Parathyroid adenoma (tissue), 2 donors: ENCODE results near the gene RNF126.

Experiments used
- H2AFZ ChIP-seq: fragments of 300-600 bp; sonication (generic); one replicate; pipeline ENCODE4 v1.7.0; 2017; ENCODE audit warnings: antibody characterized with exemption, mild to moderate bottlenecking
- H3K27ac ChIP-seq: fragments of 300-600 bp; sonication (generic); one replicate; pipeline ENCODE4 v1.7.0; 2017
- H3K27me3 ChIP-seq: fragments of 300-600 bp; sonication (generic); one replicate; pipeline ENCODE4 v1.7.0; 2017; ENCODE audit warnings: low read length; ENCODE audit not compliant: control insufficient read depth, insufficient read depth
- H3K36me3 ChIP-seq: fragments of 300-600 bp; sonication (generic); one replicate; pipeline ENCODE4 v1.7.0; 2017; ENCODE audit warnings: low read length; ENCODE audit not compliant: control insufficient read depth, insufficient read depth
- H3K4me1 ChIP-seq: fragments of 300-600 bp; sonication (generic); one replicate; pipeline ENCODE4 v1.7.0; 2017; ENCODE audit warnings: control low read depth
- H3K4me2 ChIP-seq: fragments of 300-600 bp; sonication (generic); one replicate; pipeline ENCODE4 v1.7.0; 2017; ENCODE audit warnings: low read length
- H3K4me3 ChIP-seq: fragments of 300-600 bp; sonication (generic); one replicate; pipeline ENCODE4 v1.7.0; 2017; ENCODE audit warnings: low read depth, low read length
- H3K79me2 ChIP-seq: fragments of 300-600 bp; sonication (generic); one replicate; pipeline ENCODE4 v1.7.0; 2017; ENCODE audit warnings: control low read depth
- H3K9ac ChIP-seq: fragments of 300-600 bp; sonication (generic); one replicate; pipeline ENCODE4 v1.7.0; 2017; ENCODE audit warnings: mild to moderate bottlenecking
- H3K9me3 ChIP-seq: fragments of 300-600 bp; sonication (generic); one replicate; pipeline ENCODE4 v1.7.0; 2017; ENCODE audit warnings: low read length; ENCODE audit not compliant: control insufficient read depth
- CTCF ChIP-seq: fragments of 300-600 bp; sonication (generic); IDR thresholded peaks from one replicate; pipeline ENCODE4 v1.7.0; 2017; ENCODE audit warnings: antibody characterized with exemption, mild to moderate bottlenecking
- donor health status: primary hyperparathyroidism.

RNF126 gene

GRCh38 chr19:640161-640558 is 22.9 kb downstream of the RNF126 start:
- Histone ChIP-seq H2AFZ (no peak overlapping the region), H3K9me3 (no peaks in the 10 kb centered on the region), H3K4me3 (no peak overlapping the region), H3K9ac (no peak overlapping the region), H3K36me3 (no peaks in the 10 kb centered on the region), H3K4me2 (peak overlapping the region; percentile 35), H3K27me3 (no peaks in the 10 kb centered on the region), H3K79me2 (no peaks in the 10 kb centered on the region), H3K27ac (no peak overlapping the region), H3K4me1 (no peaks in the 10 kb centered on the region)
- TF ChIP-seq CTCF, result no peak

- no peaks in the 10 kb centered on the region for H3K27me3 ChIP-seq
- peak within 1 kb of the TSS; percentile 63 for H3K4me2 ChIP-seq
- no peaks in the 10 kb centered on the region for H3K36me3 ChIP-seq
- peak within 1 kb of the TSS; percentile 37 for H3K4me3 ChIP-seq
- H3K9ac ChIP-seq, result no peak within 1 kb of the TSS
- H3K9me3 ChIP-seq, result no peaks in the 10 kb centered on the region
- TF ChIP-seq CTCF, result no peak
- peaks cover under 1% of the 10 kb centered on the region for H3K4me1 ChIP-seq
- no peaks in the 10 kb centered on the region for H3K79me2 ChIP-seq
- no peak within 1 kb of the TSS for H2AFZ ChIP-seq
- H3K27ac ChIP-seq, result no peak within 1 kb of the TSS
Observed at GRCh38 chr19:639253-640160, 23.5 kb downstream of the RNF126 start, which contains the start of gene FGF22. Gene FGF22, plus strand, starts transcription at chr19:639879. Its CDS starts 47 bp downstream, at chr19:639926.

- Histone ChIP-seq H3K36me3 (no peaks in the 10 kb centered on the region), H3K4me1 (peaks cover 7% of the 10 kb centered on the region), H3K9me3 (no peaks in the 10 kb centered on the region), H3K4me3 (peak overlapping the region; percentile 37), H3K9ac (no peak overlapping the region), H3K4me2 (peak overlapping the region; percentile 63), H3K27me3 (no peaks in the 10 kb centered on the region), H2AFZ (no peak overlapping the region), H3K27ac (no peak overlapping the region), H3K79me2 (peaks cover 2% of the 10 kb centered on the region)
- TF ChIP-seq CTCF, result no peak
Observed at GRCh38 chr19:638906-639252, 24.1 kb downstream of the RNF126 start.

- Histone ChIP-seq H3K36me3 (no peaks in the 10 kb centered on the region), H3K9ac (no peak overlapping the region), H3K4me3 (no peak overlapping the region), H2AFZ (no peak overlapping the region), H3K79me2 (peaks cover 15% of the 10 kb centered on the region), H3K27ac (no peak overlapping the region), H3K4me2 (no peak overlapping the region), H3K9me3 (no peaks in the 10 kb centered on the region), H3K4me1 (peaks cover 8% of the 10 kb centered on the region), H3K27me3 (no peaks in the 10 kb centered on the region)
- no peak for TF ChIP-seq CTCF
Observed at GRCh38 chr19:634975-635652, 27.9 kb downstream of the RNF126 start.
